CD4-positive, CD25-positive, alpha-beta regulatory T cell (primary cell): ENCODE results near the gene SH3D19. TPM values are rescaled to one million over a fixed set of nuclear protein-coding genes. Genes with fewer than 3 reads are reported as not detected.

Source experiments
- ATAC-seq, 2 donors: fragments of 150-1000 bp; cut with Tn5 transposase; one replicate each; pipeline ENCODE4 v1.10.0; 2021; ENCODE audit warnings: low read depth in 2 of 2, moderate number of reproducible peaks in 2 of 2, moderate library complexity in 1 of 2
- DNase-seq, 3 donors: peaks; one replicate each; pipeline versions ENCODE4 v3.0.0 to v3.0.0-alpha.2; 2012 to 2022; ENCODE audit warnings: mixed read lengths in 1 of 3
- H3K27ac ChIP-seq: one replicate; pipeline ENCODE4 v1.7.0; 2013; ENCODE audit warnings: mild to moderate bottlenecking, low read length; ENCODE audit not compliant: insufficient read depth, poor library complexity, severe bottlenecking
- H3K27me3 ChIP-seq: one replicate; pipeline ENCODE4 v1.7.0; 2013; ENCODE audit warnings: low read length; ENCODE audit not compliant: control insufficient read depth, insufficient read depth
- H3K36me3 ChIP-seq: one replicate; pipeline ENCODE4 v1.7.0; 2013; ENCODE audit warnings: mild to moderate bottlenecking, low read length, moderate library complexity; ENCODE audit not compliant: control insufficient read depth, insufficient read depth
- H3K4me1 ChIP-seq: 2 replicates; pipeline ENCODE4 v1.7.0; 2013; ENCODE audit warnings: mild to moderate bottlenecking, low read length; ENCODE audit not compliant: insufficient read depth, control insufficient read depth, poor library complexity, severe bottlenecking
- H3K4me3 ChIP-seq: one replicate; pipeline ENCODE4 v1.7.0; 2013; ENCODE audit warnings: low read depth, mild to moderate bottlenecking, low read length, moderate library complexity
- H3K9me3 ChIP-seq, 2 experiments: 1 replicate in 1 of 2; 2 replicates in 1 of 2; pipeline ENCODE4 v1.7.0; 2013; ENCODE audit warnings: low read length in 2 of 2, mild to moderate bottlenecking in 1 of 2, moderate library complexity in 1 of 2; ENCODE audit not compliant: control insufficient read depth in 2 of 2
- H3K27ac Mint-ChIP-seq, 3 donors: one replicate each; pipeline ENCODE4 v1.8.0; 2020 to 2022; ENCODE audit warnings: mild to moderate bottlenecking in 3 of 3, mixed read lengths in 3 of 3, moderate library complexity in 2 of 3
- H3K27me3 Mint-ChIP-seq: one replicate; pipeline ENCODE4 v1.8.0; 2022; ENCODE audit warnings: mild to moderate bottlenecking, mixed read lengths
- H3K36me3 Mint-ChIP-seq: one replicate; pipeline ENCODE4 v1.8.0; 2020; ENCODE audit warnings: mixed read lengths
- H3K4me1 Mint-ChIP-seq, 4 donors: one replicate each; pipeline ENCODE4 v1.8.0; 2020 to 2022; ENCODE audit warnings: mixed read lengths in 4 of 4, mild to moderate bottlenecking in 1 of 4
- H3K4me3 Mint-ChIP-seq, 4 donors: one replicate each; pipeline ENCODE4 v1.8.0; 2020 to 2022; ENCODE audit warnings: mild to moderate bottlenecking in 4 of 4, mixed read lengths in 4 of 4, moderate library complexity in 3 of 4
- H3K9me3 Mint-ChIP-seq, 7 donors: one replicate each; pipeline ENCODE4 v1.8.0; 2020 to 2022; ENCODE audit warnings: mixed read lengths in 7 of 7, mild to moderate bottlenecking in 3 of 7, moderate library complexity in 2 of 7
- polyA plus RNA-seq, 4 donors: library from polyadenylated mRNA; unstranded; fragments of 300-500 nt; fragmentation: Illumina TruSeq; gene quantifications; one replicate each; pipeline ENCODE4 v1.2.3, GENCODE V29; 2021
- total RNA-seq: library from RNA; stranded (reverse); gene quantifications from one replicate; pipeline ENCODE4 v1.2.3, GENCODE V29; 2022

The SH3D19 gene
- total and polyA plus RNA-seq, 5 donors from 2014 or later: 0.37 to 2.4 (median 0.83) TPM; not detected in 1

GRCh38 chr4:151313306-151314009, 11.9 kb downstream of the SH3D19 start:
- no peak overlapping the region for H3K27ac ChIP-seq
- ATAC-seq: no peak

GRCh38 chr4:151310124-151310728, 15.2 kb downstream of the SH3D19 start:
- Histone ChIP-seq H3K4me3 (no peak overlapping the region), H3K27ac (no peak overlapping the region), H3K9me3 (no peaks in the 10 kb centered on the region), H3K27me3 (no peaks in the 10 kb centered on the region), H3K36me3 (no peaks in the 10 kb centered on the region), H3K4me1 (no peaks in the 10 kb centered on the region)
- no peaks in the 10 kb centered on the region for H3K36me3 Mint-ChIP-seq
- no peaks in the 10 kb centered on the region for H3K4me1 Mint-ChIP-seq
- DNase-seq (no peak), ATAC-seq (no peak)
- no peak overlapping the region for H3K4me3 Mint-ChIP-seq
- H3K27ac Mint-ChIP-seq: no peak overlapping the region
- H3K9me3 Mint-ChIP-seq: peaks cover 0 to 2% (median 0%) of the 10 kb centered on the region in 7 donors
- H3K27me3 Mint-ChIP-seq: peaks cover 5% of the 10 kb centered on the region

More at GRCh38 chr4:151313306-151314009, 11.9 kb downstream of the SH3D19 start:
- Mint-ChIP-seq H3K4me3 (no peak overlapping the region), H3K27ac (no peak overlapping the region), H3K27me3 (peaks cover 11% of the 10 kb centered on the region), H3K9me3 (no peaks in the 10 kb centered on the region), H3K36me3 (no peaks in the 10 kb centered on the region), H3K4me1 (no peaks in the 10 kb centered on the region)
- H3K27me3 ChIP-seq: no peaks in the 10 kb centered on the region
- no peaks in the 10 kb centered on the region for H3K36me3 ChIP-seq
- no peaks in the 10 kb centered on the region for H3K4me1 ChIP-seq
- no peaks in the 10 kb centered on the region for H3K9me3 ChIP-seq
- no peak for DNase-seq
- H3K4me3 ChIP-seq: no peak overlapping the region

- Histone ChIP-seq H3K27me3 (no peaks in the 10 kb centered on the region), H3K4me1 (no peaks in the 10 kb centered on the region), H3K36me3 (no peaks in the 10 kb centered on the region), H3K9me3 (no peaks in the 10 kb centered on the region), H3K27ac (no peak overlapping the region), H3K4me3 (no peak overlapping the region)
- ATAC-seq (no peak), DNase-seq (no peak)
- H3K9me3 Mint-ChIP-seq: peaks cover 0 to 5% (median 0%) of the 10 kb centered on the region in 7 donors
- H3K36me3 Mint-ChIP-seq: no peaks in the 10 kb centered on the region
- H3K27ac Mint-ChIP-seq: no peak overlapping the region
- H3K27me3 Mint-ChIP-seq: peaks cover 4% of the 10 kb centered on the region
- H3K4me1 Mint-ChIP-seq: no peaks in the 10 kb centered on the region
- H3K4me3 Mint-ChIP-seq: no peak overlapping the region
These were observed 20.6 kb downstream of the SH3D19 start for GRCh38 chr4:151304755-151305154.

- H3K9me3 ChIP-seq: no peaks in the 10 kb centered on the region
- H3K27me3 ChIP-seq: no peaks in the 10 kb centered on the region
- H3K27me3 Mint-ChIP-seq: peaks cover 4% of the 10 kb centered on the region
- no peaks in the 10 kb centered on the region for H3K36me3 Mint-ChIP-seq
- no peak overlapping the region for H3K27ac ChIP-seq
- H3K36me3 ChIP-seq: no peaks in the 10 kb centered on the region
- H3K4me1 ChIP-seq: no peaks in the 10 kb centered on the region
- H3K4me1 Mint-ChIP-seq: no peaks in the 10 kb centered on the region
- no peak overlapping the region for H3K4me3 Mint-ChIP-seq
- peaks cover 0 to 5% (median 0%) of the 10 kb centered on the region in 7 donors for H3K9me3 Mint-ChIP-seq
- ATAC-seq (no peak), DNase-seq (no peak)
- no peak overlapping the region for H3K27ac Mint-ChIP-seq
- H3K4me3 ChIP-seq: no peak overlapping the region
These were observed 21.2 kb downstream of the SH3D19 start for GRCh38 chr4:151304226-151304625.

GRCh38 chr4:151302432-151302831, 23.0 kb downstream of the SH3D19 start:
- Histone ChIP-seq H3K9me3 (no peaks in the 10 kb centered on the region), H3K27me3 (no peaks in the 10 kb centered on the region), H3K4me3 (no peak overlapping the region), H3K27ac (no peak overlapping the region), H3K4me1 (no peaks in the 10 kb centered on the region), H3K36me3 (no peaks in the 10 kb centered on the region)
- DNase-seq (no peak), ATAC-seq (no peak)
- H3K4me1 Mint-ChIP-seq: no peaks in the 10 kb centered on the region
- peaks cover 8% of the 10 kb centered on the region for H3K27me3 Mint-ChIP-seq
- H3K27ac Mint-ChIP-seq: no peak overlapping the region
- H3K4me3 Mint-ChIP-seq: no peak overlapping the region
- no peaks in the 10 kb centered on the region for H3K36me3 Mint-ChIP-seq
- H3K9me3 Mint-ChIP-seq: peaks cover 0 to 5% (median 2%) of the 10 kb centered on the region in 7 donors

- H3K4me1 ChIP-seq: no peaks in the 10 kb centered on the region
- Mint-ChIP-seq H3K27me3 (peaks cover 11% of the 10 kb centered on the region), H3K36me3 (no peaks in the 10 kb centered on the region), H3K27ac (no peak overlapping the region), H3K4me3 (no peak overlapping the region), H3K9me3 (peaks cover 0 to 5% (median 0%) of the 10 kb centered on the region in 7 donors), H3K4me1 (no peaks in the 10 kb centered on the region)
- no peaks in the 10 kb centered on the region for H3K36me3 ChIP-seq
- H3K27me3 ChIP-seq: no peaks in the 10 kb centered on the region
- no peak overlapping the region for H3K27ac ChIP-seq
- H3K9me3 ChIP-seq: no peaks in the 10 kb centered on the region
- H3K4me3 ChIP-seq: no peak overlapping the region
- ATAC-seq (no peak), DNase-seq (no peak)
These were observed 28.2 kb downstream of the SH3D19 start for GRCh38 chr4:151297170-151297569.

GRCh38 chr4:151296227-151296626, 29.2 kb downstream of the SH3D19 start:
- Mint-ChIP-seq H3K27ac (no peak overlapping the region), H3K27me3 (peaks cover 11% of the 10 kb centered on the region), H3K9me3 (peaks cover 0 to 5% (median 0%) of the 10 kb centered on the region in 7 donors), H3K36me3 (no peaks in the 10 kb centered on the region), H3K4me1 (no peaks in the 10 kb centered on the region), H3K4me3 (no peak overlapping the region)
- no peaks in the 10 kb centered on the region for H3K4me1 ChIP-seq
- H3K27me3 ChIP-seq: no peaks in the 10 kb centered on the region
- no peak overlapping the region for H3K27ac ChIP-seq
- no peak overlapping the region for H3K4me3 ChIP-seq
- no peak for ATAC-seq
- no peaks in the 10 kb centered on the region for H3K36me3 ChIP-seq
- H3K9me3 ChIP-seq: no peaks in the 10 kb centered on the region
- DNase-seq: no peak
